ENCODE results near the gene NAPB. TPM values are rescaled to one million over a fixed set of nuclear protein-coding genes. Genes with fewer than 3 reads are reported as not detected.

Gene NAPB
- total RNA-seq, 4 donors from 2014 or later: 4.0 to 20.5 (median 12.0) TPM

- Histone ChIP-seq H3K4me3 (no peak overlapping the region), H3K9me3 (no peaks in the 10 kb centered on the region), H3K4me1 (no peaks in the 10 kb centered on the region), H3K36me3 (no peaks in the 10 kb centered on the region), H3K27me3 (no peaks in the 10 kb centered on the region), H3K27ac (no peak overlapping the region)
- intact Hi-C loops (cut with DNase I; ENCODE audit: low total_unique reads) (loop anchor here (10.0 kb wide), 1 partner anchor 652 kb away; no protein-coding TSS in a partner anchor), in situ Hi-C loops (cut with MboI; ENCODE audit: low pct_ligation_motif_present in 1 of 4, low pct_unique_long_range_greater_than_20kb in 1 of 4, low sequenced_read_pairs in 3 of 4) (loop anchor here in 2 of 4 donors (10.0 to 25.0 kb wide), 3 partner anchors 276 to 642 kb away; partner anchors contain the start of gene CST9 (in 1 of the 2))
- DNase-seq: no peak
- no peak for TF ChIP-seq POLR2A (IDR thresholded peaks at IDR 0.05)
- no peak for TF ChIP-seq CTCF (IDR thresholded peaks at IDR 0.05)
- 93 to 100% methylated on average over 1 to 5 of the region's 5 CpGs for WGBS, 2 donors (ENCODE audit: low coverage in 1 of 2)
These were observed 84.8 kb downstream of the NAPB start for GRCh38 chr20:23336476-23336875.

DNA sequence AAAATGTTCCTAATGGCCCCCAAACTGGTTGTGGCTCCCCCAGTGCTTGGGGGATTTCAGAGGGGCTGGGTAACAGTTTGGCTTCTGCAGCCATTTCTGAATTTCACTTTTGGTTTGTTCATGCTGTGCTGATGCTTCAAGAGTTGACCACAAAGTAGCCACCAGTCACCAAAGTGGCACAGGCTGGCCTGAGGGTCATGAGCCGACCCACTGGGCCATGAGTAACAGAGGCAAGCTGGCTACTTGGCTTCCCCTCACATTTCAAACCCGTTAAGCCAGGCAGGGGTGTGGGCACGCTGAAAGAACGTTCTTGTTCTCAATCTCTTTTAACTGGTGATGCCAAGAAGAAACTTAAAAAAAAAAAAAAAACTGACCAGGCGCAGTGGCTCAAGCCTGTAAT, 85.8 kb downstream of the NAPB start:
- Histone ChIP-seq H3K36me3 (no peaks in the 10 kb centered on the region), H3K27ac (no peak overlapping the region), H3K4me3 (no peak overlapping the region), H3K27me3 (no peaks in the 10 kb centered on the region), H3K9me3 (no peaks in the 10 kb centered on the region), H3K4me1 (no peaks in the 10 kb centered on the region)
- intact Hi-C loops (cut with DNase I; ENCODE audit: low total_unique reads): loop anchor here (10.0 kb wide), 1 partner anchor 651 kb away; no protein-coding TSS in a partner anchor
- TF ChIP-seq POLR2A (IDR thresholded peaks at IDR 0.05) (no peak), POLR2AphosphoS5 (IDR thresholded peaks at IDR 0.05) (no peak), EP300 (IDR thresholded peaks at IDR 0.05; ENCODE audit: low read depth) (no peak), CTCF (IDR thresholded peaks at IDR 0.05) (no peak)
- in situ Hi-C loops (cut with MboI; ENCODE audit: low pct_ligation_motif_present in 1 of 4, low pct_unique_long_range_greater_than_20kb in 1 of 4, low sequenced_read_pairs in 3 of 4): loop anchor here in 2 of 4 donors (10.0 to 25.0 kb wide), 3 partner anchors 277 to 641 kb away; partner anchors contain the start of gene CST9 (in 1 of the 2)
- DNase-seq: no peak
- 88 to 100% methylated on average over 1 to 5 of the region's 5 CpGs for WGBS, 2 donors (ENCODE audit: low coverage in 1 of 2)

DNA sequence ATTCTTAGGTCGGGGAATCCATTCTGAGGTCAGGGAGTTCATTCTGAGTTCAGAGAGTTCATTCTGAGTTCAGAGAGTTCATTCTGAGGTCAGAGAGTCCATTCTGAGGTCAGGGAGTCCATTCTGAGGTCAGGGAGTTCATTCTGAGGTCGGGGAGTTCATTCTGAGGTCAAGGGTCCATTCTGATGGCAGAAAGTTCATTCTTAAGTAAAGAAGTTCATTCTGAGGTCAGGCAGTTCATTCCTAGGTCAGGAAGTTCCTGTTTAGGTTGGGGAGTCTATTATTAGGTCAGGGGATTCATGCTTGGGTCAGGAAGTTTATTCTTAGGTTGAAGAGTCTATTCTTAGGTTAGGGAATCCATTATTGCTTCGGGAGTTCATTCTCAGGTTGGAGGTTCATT, 87.2 kb downstream of the NAPB start:
- 62% methylated on average over 3 of the region's 3 CpGs; no CpG with 5 or more reads in 1 of the 2 donors for WGBS, 2 donors (ENCODE audit: low coverage in 1 of 2)
- H3K4me1 ChIP-seq: no peaks in the 10 kb centered on the region
- DNase-seq: no peak
- no peak overlapping the region for H3K27ac ChIP-seq
- intact Hi-C loops (cut with DNase I; ENCODE audit: low total_unique reads) (loop anchor here (10.0 kb wide), 1 partner anchor 649 kb away; no protein-coding TSS in a partner anchor), in situ Hi-C loops (cut with MboI; ENCODE audit: low pct_ligation_motif_present in 1 of 4, low pct_unique_long_range_greater_than_20kb in 1 of 4, low sequenced_read_pairs in 3 of 4) (loop anchor here in 2 of 4 donors (10.0 to 25.0 kb wide), 3 partner anchors 278 to 639 kb away; partner anchors contain the start of gene CST9 (in 1 of the 2))
- no peaks in the 10 kb centered on the region for H3K36me3 ChIP-seq
- no peak overlapping the region for H3K4me3 ChIP-seq
- H3K27me3 ChIP-seq: no peaks in the 10 kb centered on the region
- no peaks in the 10 kb centered on the region for H3K9me3 ChIP-seq
- TF ChIP-seq POLR2AphosphoS5 (IDR thresholded peaks at IDR 0.05): no peak
- no peak for TF ChIP-seq EP300 (IDR thresholded peaks at IDR 0.05; ENCODE audit: low read depth)
- no peak for TF ChIP-seq CTCF (IDR thresholded peaks at IDR 0.05)
- TF ChIP-seq POLR2A (IDR thresholded peaks at IDR 0.05): no peak

GRCh38 chr20:23332467-23332866, 88.8 kb downstream of the NAPB start:
- no peak for TF ChIP-seq POLR2AphosphoS5 (IDR thresholded peaks at IDR 0.05)
- TF ChIP-seq POLR2A (IDR thresholded peaks at IDR 0.05): no peak
- TF ChIP-seq EP300 (IDR thresholded peaks at IDR 0.05; ENCODE audit: low read depth): no peak
- TF ChIP-seq CTCF (IDR thresholded peaks at IDR 0.05): no peak
- intact Hi-C loops (cut with DNase I; ENCODE audit: low total_unique reads) (loop anchor here (10.0 kb wide), 1 partner anchor 648 kb away; no protein-coding TSS in a partner anchor), in situ Hi-C loops (cut with MboI; ENCODE audit: low pct_ligation_motif_present in 1 of 4, low pct_unique_long_range_greater_than_20kb in 1 of 4, low sequenced_read_pairs in 3 of 4) (loop anchor here in 2 of 4 donors (10.0 to 25.0 kb wide), 3 partner anchors 280 to 638 kb away; partner anchors contain the start of gene CST9 (in 1 of the 2))
- Histone ChIP-seq H3K36me3 (no peaks in the 10 kb centered on the region), H3K4me3 (no peak overlapping the region), H3K4me1 (no peaks in the 10 kb centered on the region), H3K27ac (no peak overlapping the region), H3K9me3 (no peaks in the 10 kb centered on the region), H3K27me3 (no peaks in the 10 kb centered on the region)
- no peak for DNase-seq
- 61 to 68% methylated on average over 2 of the region's 2 CpGs for WGBS, 2 donors (ENCODE audit: low coverage in 1 of 2)

All from transverse colon (tissue), 4 donors.